A549 (cell line): ENCODE results near the gene KEL. TPM values are rescaled to one million over a fixed set of nuclear protein-coding genes. Genes with fewer than 3 reads are reported as not detected.

Experiments
- ATAC-seq, 2 experiments: fragments of 200-7000 bp in 1 of 2; fragments of >200 bp in 1 of 2; cut with Nextera tagmentation in 1 of 2; cut with Tn5 transposase in 1 of 2; 3 replicates each; pipeline versions ENCODE4 v1.8.0 to v1.9.1; 2018 to 2020; ENCODE audit warnings: mild to moderate bottlenecking in 1 of 2, moderate library complexity in 1 of 2
- CTCF ChIA-PET: fragments of 300-600 bp; sonication (Branson Sonifier 250); formaldehyde crosslinking; extraction: SDS; loops from one replicate; lab custom pipeline; 2021; ENCODE audit warnings: antibody characterized with exemption, inconsistent platforms; lab: Yijun Ruan, JAX
- POLR2A ChIA-PET: fragments of 350-600 bp; formaldehyde crosslinking; extraction: SDS; loops from one replicate; lab custom pipeline; 2021; ENCODE audit warnings: antibody characterized with exemption, inconsistent platforms; lab: Yijun Ruan, JAX
- DNase-seq, 2 experiments: peaks; one replicate each; pipeline versions ENCODE4 v3.0.0 to v3.0.0-alpha.2; 2011 to 2016; ENCODE audit warnings: low read depth in 1 of 2, low spot score in 1 of 2
- FAIRE-seq: peaks from 2 replicates; lab custom pipeline; 2011; peaks lifted over from hg19 to GRCh38; lab: Jason Lieb, UNC
- H3K27ac ChIP-seq, 2 experiments: fragments of >200 bp; sonication (Bioruptor Twin); formaldehyde crosslinking; 3 replicates each; pipeline ENCODE4 v1.5.1; 2016 to 2017
- H3K4me1 ChIP-seq: fragments of >200 bp; sonication (Bioruptor Twin); formaldehyde crosslinking; 3 replicates; pipeline ENCODE4 v1.6.1; 2016
- H3K4me2 ChIP-seq: fragments of >200 bp; sonication (Bioruptor Twin); formaldehyde crosslinking; 3 replicates; pipeline ENCODE4 v1.6.1; 2016
- H3K4me3 ChIP-seq: fragments of >200 bp; sonication (Bioruptor Twin); formaldehyde crosslinking; 3 replicates; pipeline ENCODE4 v1.5.1; 2016
- H3K9me3 ChIP-seq: fragments of >200 bp; sonication (Bioruptor Twin); formaldehyde crosslinking; 3 replicates; pipeline ENCODE4 v1.6.1; 2016
- BHLHE40 ChIP-seq: IDR thresholded peaks from 2 replicates; pipeline ENCODE4 v1.6.1; 2012; ENCODE audit warnings: low read depth, low read length, inconsistent platforms
- CBX8 ChIP-seq: fragments of 200-600 bp; sonication (generic); IDR thresholded peaks from 2 replicates; pipeline ENCODE4 v1.6.1; 2016
- CEBPB ChIP-seq, 2 experiments: fragments of >200 bp in 1 of 2; sonication (Bioruptor Twin) in 1 of 2; formaldehyde crosslinking in 1 of 2; IDR thresholded peaks; 2 replicates each; pipeline ENCODE4 v1.6.1; 2012 to 2016
- ESRRA ChIP-seq: fragments of 150-350 bp; IDR thresholded peaks from 2 replicates; pipeline ENCODE4 v1.6.1; 2014; ENCODE audit warnings: mild to moderate bottlenecking, low read length, borderline replicate concordance
- FOSB ChIP-seq: fragments of 250-450 bp; sonication (Bioruptor Pico); IDR thresholded peaks from 2 replicates; pipeline ENCODE4 v1.5.0; 2020; ENCODE audit warnings: mild to moderate bottlenecking, moderate library complexity
- FOXS1 ChIP-seq: fragments of 250-450 bp; sonication (Bioruptor Pico); IDR thresholded peaks from 2 replicates; pipeline ENCODE4 v1.5.0; 2020; ENCODE audit warnings: mild to moderate bottlenecking, moderate library complexity
- HDAC2 ChIP-seq: fragments of 200-600 bp; sonication (generic); IDR thresholded peaks from 2 replicates; pipeline ENCODE4 v1.6.1; 2016
- HEYL ChIP-seq: fragments of 250-450 bp; sonication (Bioruptor Pico); IDR thresholded peaks from 2 replicates; pipeline ENCODE4 v1.8.0; 2021; ENCODE audit warnings: mild to moderate bottlenecking, moderate library complexity
- HOXA7 ChIP-seq: fragments of 250-450 bp; sonication (Bioruptor Pico); IDR thresholded peaks from 2 replicates; pipeline ENCODE4 v1.5.0; 2020; ENCODE audit warnings: mild to moderate bottlenecking, moderate library complexity
- JUN ChIP-seq, 2 experiments: fragments of >200 bp; sonication (Bioruptor Twin); formaldehyde crosslinking; IDR thresholded peaks; 2 replicates in 1 of 2; 3 replicates in 1 of 2; pipeline ENCODE4 v1.6.1; 2016 to 2017
- KDM5A ChIP-seq: fragments of 200-600 bp; sonication (generic); IDR thresholded peaks from 2 replicates; pipeline ENCODE4 v1.6.1; 2016; ENCODE audit warnings: antibody characterized with exemption, mild to moderate bottlenecking
- MYC ChIP-seq: IDR thresholded peaks from 2 replicates; pipeline ENCODE4 v1.6.1; 2012; ENCODE audit warnings: mild to moderate bottlenecking, inconsistent platforms, low read length, improper control_type of control experiment, borderline replicate concordance
- NPAS2 ChIP-seq: fragments of 250-450 bp; sonication (Bioruptor Pico); IDR thresholded peaks from 2 replicates; pipeline ENCODE4 v1.8.0; 2022; ENCODE audit warnings: mild to moderate bottlenecking, moderate library complexity, borderline replicate concordance
- NR3C1 ChIP-seq: fragments of >200 bp; sonication (Bioruptor Twin); formaldehyde crosslinking; IDR thresholded peaks from 3 replicates; pipeline ENCODE4 v1.6.1; 2017
- PHF8 ChIP-seq: fragments of 200-600 bp; sonication (generic); IDR thresholded peaks from 2 replicates; pipeline ENCODE4 v1.6.1; 2016; ENCODE audit warnings: low read depth, mild to moderate bottlenecking, antibody characterized with exemption, moderate library complexity, borderline replicate concordance
- POLR2A ChIP-seq: IDR thresholded peaks from 2 replicates; pipeline ENCODE4 v1.6.1; 2012; ENCODE audit warnings: mild to moderate bottlenecking, low read length
- RAD21 ChIP-seq, 2 experiments: fragments of >200 bp in 1 of 2; sonication (Bioruptor Twin) in 1 of 2; formaldehyde crosslinking in 1 of 2; IDR thresholded peaks in 1 of 2; conservative IDR thresholded peaks in 1 of 2; 2 replicates in 1 of 2; 3 replicates in 1 of 2; pipeline ENCODE4 v1.6.1; 2012 to 2018; ENCODE audit warnings: inconsistent platforms in 1 of 2
- RCOR1 ChIP-seq: fragments of 150-350 bp; IDR thresholded peaks from 2 replicates; pipeline ENCODE4 v1.6.1; 2014; ENCODE audit warnings: antibody characterized with exemption, low read length, low read depth
- RFX5 ChIP-seq: fragments of 450-650 bp; IDR thresholded peaks from 2 replicates; pipeline ENCODE4 v1.7.1; 2014; ENCODE audit warnings: antibody characterized with exemption, mild to moderate bottlenecking, moderate library complexity
- TP53 ChIP-seq: fragments of 250-450 bp; sonication (Bioruptor Pico); IDR thresholded peaks from 2 replicates; pipeline ENCODE4 v1.5.0; 2021; ENCODE audit warnings: mild to moderate bottlenecking, moderate library complexity
- ZFP36 ChIP-seq: fragments of 450-650 bp; IDR thresholded peaks from 2 replicates; pipeline ENCODE4 v1.6.1; 2014; ENCODE audit warnings: borderline replicate concordance; ENCODE audit not compliant: partially characterized antibody
- WGBS: methylation state at CpG from one replicate; pipeline ENCODE4 v1.1.6; 2017; ENCODE audit errors: missing lambda C conversion rate; 5-methylcytosine and 5-hydroxymethylcytosine counted together
- polyA plus RNA-seq, 4 experiments: library from polyadenylated mRNA; depleted of rRNA in 3 of 4; stranded (reverse); fragments of >200 nt; fragmentation: RNase III in 1 of 4; extraction: RNeasy Plus Mini Kit Qiagen cat#74134 plus additional on column Dnase treatment in 1 of 4; gene quantifications; 2 replicates in 3 of 4; 3 replicates in 1 of 4; pipeline ENCODE4 v1.2.3, GENCODE V29; 2011 to 2017
- TF ChIP-seq, protein P1 (sequence below): fragments of 250-450 bp; sonication (Bioruptor Pico); IDR thresholded peaks from 2 replicates; pipeline ENCODE4 v1.5.0; 2020; ENCODE audit warnings: low read depth, mild to moderate bottlenecking, moderate library complexity
- TF ChIP-seq, protein P2 (sequence below): fragments of 450-650 bp; IDR thresholded peaks from 2 replicates; pipeline ENCODE4 v1.6.1; 2014; ENCODE audit warnings: antibody characterized with exemption
- TF ChIP-seq, protein P3 (sequence below): IDR thresholded peaks from 2 replicates; pipeline ENCODE4 v1.6.1; 2012
- TF ChIP-seq, protein P4 (sequence below): fragments of >200 bp; sonication (Bioruptor Twin); formaldehyde crosslinking; IDR thresholded peaks from 3 replicates; pipeline ENCODE4 v1.5.1; 2016

The KEL gene
- polyA plus RNA-seq, 2 of the 4 experiments (the other 2 are of a cell fraction): 0.14 TPM; not detected in 1

DNA sequence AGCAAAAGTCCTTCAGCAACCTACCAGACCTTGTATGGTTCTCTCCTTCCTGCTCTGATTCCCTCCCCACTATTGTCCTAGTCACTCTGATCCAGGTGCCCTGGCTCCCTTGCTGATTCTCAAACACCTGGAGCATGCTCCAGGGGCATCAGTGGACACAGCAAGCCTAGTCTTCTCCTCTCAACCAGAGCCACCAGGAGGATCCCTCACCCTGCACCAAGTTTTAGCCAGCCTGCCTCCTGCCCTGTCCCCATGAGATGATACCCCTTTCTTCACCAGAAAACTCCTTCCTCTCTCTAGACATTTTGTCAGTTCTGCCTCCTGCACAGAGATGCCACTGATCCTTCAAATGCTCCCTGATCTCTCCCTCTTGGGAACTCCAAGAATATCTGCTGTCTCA, 11.9 kb downstream of the KEL start:
- Histone ChIP-seq H3K9me3 (no peaks in the 10 kb centered on the region; the same call in 2 of the 3 replicates), H3K4me2 (no peak overlapping the region), H3K27ac (no peak overlapping the region), H3K4me1 (no peaks in the 10 kb centered on the region), H3K4me3 (no peak overlapping the region)
- no peak for FAIRE-seq
- ChIA-PET CTCF (no interaction called here), POLR2A (no interaction called here)
- ATAC-seq: no peak
- TF ChIP-seq FOSB (CRISPR knock-in tag) (no peak), ESRRA (no peak), HEYL (CRISPR knock-in tag) (no peak), TP53 (no peak), MYC (no peak), ZFP36 (no peak), JUN (IDR thresholded peaks at IDR 0.05) (no peak), RFX5 (no peak), RAD21 (conservative IDR thresholded peaks at IDR 0.05 in 1 of 2, IDR thresholded peaks at IDR 0.05 in 1 of 2) (no peak), KDM5A (no peak), NPAS2 (no peak), PHF8 (no peak), HOXA7 (no peak), POLR2A (no peak), RCOR1 (no peak), FOXS1 (CRISPR knock-in tag) (no peak), NR3C1 (no peak)
- TF ChIP-seq, protein P1, sequence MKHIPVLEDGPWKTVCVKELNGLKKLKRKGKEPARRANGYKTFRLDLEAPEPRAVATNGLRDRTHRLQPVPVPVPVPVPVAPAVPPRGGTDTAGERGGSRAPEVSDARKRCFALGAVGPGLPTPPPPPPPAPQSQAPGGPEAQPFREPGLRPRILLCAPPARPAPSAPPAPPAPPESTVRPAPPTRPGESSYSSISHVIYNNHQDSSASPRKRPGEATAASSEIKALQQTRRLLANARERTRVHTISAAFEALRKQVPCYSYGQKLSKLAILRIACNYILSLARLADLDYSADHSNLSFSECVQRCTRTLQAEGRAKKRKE (CRISPR knock-in tag): no peak
- TF ChIP-seq, protein P2, sequence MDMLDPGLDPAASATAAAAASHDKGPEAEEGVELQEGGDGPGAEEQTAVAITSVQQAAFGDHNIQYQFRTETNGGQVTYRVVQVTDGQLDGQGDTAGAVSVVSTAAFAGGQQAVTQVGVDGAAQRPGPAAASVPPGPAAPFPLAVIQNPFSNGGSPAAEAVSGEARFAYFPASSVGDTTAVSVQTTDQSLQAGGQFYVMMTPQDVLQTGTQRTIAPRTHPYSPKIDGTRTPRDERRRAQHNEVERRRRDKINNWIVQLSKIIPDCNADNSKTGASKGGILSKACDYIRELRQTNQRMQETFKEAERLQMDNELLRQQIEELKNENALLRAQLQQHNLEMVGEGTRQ: no peak
- TF ChIP-seq, protein P3, sequence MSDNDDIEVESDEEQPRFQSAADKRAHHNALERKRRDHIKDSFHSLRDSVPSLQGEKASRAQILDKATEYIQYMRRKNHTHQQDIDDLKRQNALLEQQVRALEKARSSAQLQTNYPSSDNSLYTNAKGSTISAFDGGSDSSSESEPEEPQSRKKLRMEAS: no peak
- no peak for DNase-seq

DNA sequence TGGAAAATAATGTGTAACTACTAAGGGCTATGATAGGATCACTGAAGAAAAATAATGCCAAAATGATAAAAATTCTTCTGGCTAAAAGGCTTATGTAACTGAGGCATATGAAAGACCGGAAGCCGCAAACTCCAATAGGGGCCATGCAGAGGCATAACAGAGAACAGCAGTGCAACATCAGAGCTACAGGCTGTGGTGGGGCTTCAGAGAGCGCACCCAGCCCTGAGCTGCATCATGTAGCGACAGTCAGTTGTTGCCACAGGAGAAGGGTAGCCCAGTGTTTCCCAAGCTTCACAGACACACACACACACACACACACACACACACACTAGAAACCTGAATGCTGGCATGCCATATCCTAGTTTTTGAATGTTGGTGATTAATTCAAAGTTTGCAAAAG, 13.6 kb downstream of the KEL start:
- DNase-seq (no peak), FAIRE-seq (no peak), ATAC-seq (no peak)
- Histone ChIP-seq H3K4me2 (no peak overlapping the region), H3K4me3 (no peak overlapping the region), H3K4me1 (no peaks in the 10 kb centered on the region), H3K27ac (no peak overlapping the region), H3K9me3 (no peaks in the 10 kb centered on the region)
- WGBS: 51% methylated on average over 4 of the region's 4 CpGs
- POLR2A ChIA-PET: no interaction called here
- no peak for TF ChIP-seq BHLHE40
- TF ChIP-seq, protein P4, sequence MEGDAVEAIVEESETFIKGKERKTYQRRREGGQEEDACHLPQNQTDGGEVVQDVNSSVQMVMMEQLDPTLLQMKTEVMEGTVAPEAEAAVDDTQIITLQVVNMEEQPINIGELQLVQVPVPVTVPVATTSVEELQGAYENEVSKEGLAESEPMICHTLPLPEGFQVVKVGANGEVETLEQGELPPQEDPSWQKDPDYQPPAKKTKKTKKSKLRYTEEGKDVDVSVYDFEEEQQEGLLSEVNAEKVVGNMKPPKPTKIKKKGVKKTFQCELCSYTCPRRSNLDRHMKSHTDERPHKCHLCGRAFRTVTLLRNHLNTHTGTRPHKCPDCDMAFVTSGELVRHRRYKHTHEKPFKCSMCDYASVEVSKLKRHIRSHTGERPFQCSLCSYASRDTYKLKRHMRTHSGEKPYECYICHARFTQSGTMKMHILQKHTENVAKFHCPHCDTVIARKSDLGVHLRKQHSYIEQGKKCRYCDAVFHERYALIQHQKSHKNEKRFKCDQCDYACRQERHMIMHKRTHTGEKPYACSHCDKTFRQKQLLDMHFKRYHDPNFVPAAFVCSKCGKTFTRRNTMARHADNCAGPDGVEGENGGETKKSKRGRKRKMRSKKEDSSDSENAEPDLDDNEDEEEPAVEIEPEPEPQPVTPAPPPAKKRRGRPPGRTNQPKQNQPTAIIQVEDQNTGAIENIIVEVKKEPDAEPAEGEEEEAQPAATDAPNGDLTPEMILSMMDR: no peak
- no peak for TF ChIP-seq RAD21 (conservative IDR thresholded peaks at IDR 0.05 in 1 of 2, IDR thresholded peaks at IDR 0.05 in 1 of 2)
- TF ChIP-seq MYC: no peak
- no peak for TF ChIP-seq CEBPB (IDR thresholded peaks at IDR 0.05)
- TF ChIP-seq NPAS2: no peak
- TF ChIP-seq CBX8: no peak
- no peak for TF ChIP-seq TP53
- no peak for TF ChIP-seq HDAC2
- CTCF ChIA-PET: no interaction called here
